GM19193 (cell line): ENCODE measurements around the gene ADRA2B.

Source experiments
- POLR2A ChIP-seq: IDR thresholded peaks from 4 replicates; pipeline ENCODE4 v1.6.1; 2011; ENCODE audit not compliant: insufficient read depth, insufficient read length; ENCODE audit errors: extremely low read depth

The ADRA2B gene

GRCh38 chr2:96097951-96098823 lies 18.2 kb downstream of the ADRA2B start:
- TF ChIP-seq POLR2A, result no peak

DNA sequence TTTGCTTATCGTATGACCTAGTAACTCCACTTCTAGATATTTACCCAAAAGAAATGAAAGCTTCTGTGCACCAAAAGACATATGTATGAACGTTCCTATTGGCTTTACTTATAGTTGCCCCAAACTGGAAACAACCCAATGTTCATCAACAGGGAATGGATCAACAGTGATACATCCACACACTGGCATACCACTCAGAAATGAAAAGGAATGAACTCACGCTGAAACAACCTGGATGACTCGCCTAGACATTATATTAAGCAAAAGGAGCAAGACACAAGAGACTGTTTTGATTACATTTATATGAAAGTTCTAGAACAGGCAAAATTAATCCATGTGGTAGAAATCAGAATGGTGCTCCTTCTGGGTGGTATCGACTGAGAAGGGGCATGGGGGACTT lies 18.9 kb downstream of the ADRA2B start:
- no peak for TF ChIP-seq POLR2A

DNA sequence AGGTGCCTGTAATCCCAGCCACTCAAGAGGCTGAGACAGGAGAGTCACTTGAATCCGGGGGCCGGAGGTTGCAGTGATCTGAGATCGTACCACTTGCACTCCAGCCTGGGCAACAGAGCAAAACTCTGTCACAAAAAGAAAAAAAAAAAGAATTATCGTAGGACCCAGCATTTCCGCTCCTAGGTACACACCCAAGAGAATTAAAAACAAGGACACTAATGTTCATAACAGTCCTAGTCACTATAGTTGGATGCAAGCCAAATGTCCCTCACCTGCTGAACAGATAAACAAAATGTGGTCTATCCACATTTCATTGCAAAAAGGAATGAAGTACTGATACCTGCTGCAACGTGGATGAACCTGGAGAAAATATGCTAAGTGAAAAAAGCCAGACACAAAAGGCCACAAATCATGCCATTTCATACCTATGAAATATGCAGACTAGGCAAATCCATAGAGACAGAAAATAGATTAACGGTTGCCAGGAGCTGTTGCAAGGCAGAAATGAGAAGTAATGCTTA lies 21.2 kb downstream of the ADRA2B start:
- no peak for TF ChIP-seq POLR2A

DNA sequence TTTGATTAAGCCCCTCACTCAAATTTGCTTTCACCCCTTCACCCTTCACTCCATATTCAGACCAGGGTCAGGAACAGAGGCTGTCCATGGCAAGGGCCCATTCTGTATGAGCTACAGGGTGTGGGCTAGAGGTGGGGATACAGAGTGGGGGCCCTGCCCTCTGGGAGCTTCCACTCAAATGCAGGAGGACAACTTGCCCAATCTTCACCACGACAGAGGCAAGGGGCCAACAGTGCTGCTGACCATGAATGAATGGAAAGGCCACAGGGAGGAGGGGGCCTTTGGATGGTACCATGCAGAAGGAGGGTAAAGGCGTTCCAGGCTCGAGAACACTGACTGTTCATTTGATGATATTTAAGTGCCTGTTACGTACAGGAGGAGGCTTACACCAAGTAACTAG lies 22.8 kb downstream of the ADRA2B start:
- no peak for TF ChIP-seq POLR2A

- no peak for TF ChIP-seq POLR2A
These were observed 23.4 kb downstream of the ADRA2B start for GRCh38 chr2:96092951-96093350.

GRCh38 chr2:96092573-96092877 lies 23.8 kb downstream of the ADRA2B start:
- no peak for TF ChIP-seq POLR2A

- TF ChIP-seq POLR2A, result no peak
These were observed 24.4 kb downstream of the ADRA2B start for GRCh38 chr2:96091711-96092572.

DNA sequence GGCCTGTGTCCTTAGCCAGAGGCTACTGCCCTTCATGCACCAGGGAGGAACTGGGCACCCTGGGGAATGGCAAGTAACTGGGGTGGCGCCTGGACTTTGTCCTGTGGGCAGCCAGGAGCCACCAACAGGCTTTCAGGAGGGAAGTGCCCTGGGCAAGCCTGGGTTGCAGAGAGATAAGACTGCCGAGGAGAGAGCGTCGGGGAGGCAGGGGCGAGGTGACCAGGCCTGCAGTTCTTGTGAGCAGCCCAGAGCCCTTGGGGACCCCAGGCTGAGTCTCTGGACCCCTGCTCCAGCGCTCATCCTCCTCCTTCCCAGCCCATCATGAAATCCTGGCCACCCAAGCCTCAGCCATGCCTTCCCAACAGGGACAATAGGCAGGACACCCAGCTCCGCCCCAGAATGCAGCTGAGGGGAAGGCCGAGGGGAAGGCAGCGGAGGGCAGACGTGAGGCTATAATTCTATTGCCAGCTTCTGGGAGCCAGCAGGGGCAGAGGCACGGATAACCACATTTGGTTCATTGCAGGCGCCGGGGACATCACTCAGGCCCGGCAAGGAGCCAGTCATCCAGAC lies 25.1 kb downstream of the ADRA2B start:
- TF ChIP-seq POLR2A, result no peak

DNA sequence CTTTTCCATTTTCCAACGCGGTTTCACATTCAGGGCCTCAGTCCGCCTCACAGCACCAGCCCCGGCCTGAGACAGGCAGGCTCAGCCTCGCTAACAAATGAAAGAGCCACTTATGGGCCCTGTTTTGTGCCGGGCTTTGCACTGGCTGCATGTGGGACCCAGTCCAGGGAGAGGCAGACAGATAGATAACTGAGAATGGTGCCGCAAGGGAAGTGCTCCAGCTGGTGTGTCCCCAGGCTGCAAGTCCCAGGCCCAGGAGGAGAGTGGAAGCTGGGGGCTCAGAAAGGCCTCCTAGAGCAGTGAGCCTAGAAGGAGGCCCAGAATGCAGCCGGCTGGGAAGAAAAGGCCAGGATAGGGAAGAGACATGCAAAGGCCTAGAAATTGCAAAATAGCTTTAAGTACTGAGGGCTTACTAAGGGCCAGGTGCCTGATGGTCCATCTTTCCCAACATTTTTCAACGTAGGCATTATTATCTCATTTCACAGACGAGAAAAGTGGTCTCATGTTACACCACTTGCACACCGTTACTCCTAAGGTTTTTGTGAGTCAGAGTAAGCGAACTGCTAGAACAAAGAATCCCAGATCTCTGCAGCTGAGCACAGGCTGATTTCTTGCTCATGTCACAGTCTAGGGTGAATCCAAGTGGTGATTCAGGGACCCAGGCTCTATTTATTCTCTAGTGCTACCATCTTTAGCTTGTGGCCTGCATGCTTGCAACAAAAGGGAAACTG lies 26.0 kb downstream of the ADRA2B start:
- TF ChIP-seq POLR2A, result no peak

GRCh38 chr2:96089356-96090195 lies 26.8 kb downstream of the ADRA2B start:
- no peak for TF ChIP-seq POLR2A

- TF ChIP-seq POLR2A, result no peak
These were observed 27.7 kb downstream of the ADRA2B start for GRCh38 chr2:96088340-96089335.

DNA sequence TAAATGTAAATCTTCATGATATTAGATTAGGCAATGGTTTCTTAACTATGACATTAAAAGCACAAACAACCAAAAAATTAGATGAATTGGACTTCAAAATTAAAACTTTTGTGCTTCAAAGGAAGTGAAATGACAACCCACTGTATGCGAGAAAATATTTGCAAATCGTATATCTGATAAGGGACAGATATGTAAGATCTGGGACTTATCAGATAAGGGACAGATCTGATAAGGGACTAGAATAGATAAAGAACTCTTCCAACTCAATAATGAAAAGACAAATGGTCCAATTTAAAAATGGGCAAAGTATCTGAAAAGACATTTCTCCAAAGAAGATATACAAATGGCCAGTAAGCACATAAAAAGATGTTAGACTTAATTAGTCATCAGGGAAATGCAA lies 29.2 kb downstream of the ADRA2B start:
- no peak for TF ChIP-seq POLR2A

DNA sequence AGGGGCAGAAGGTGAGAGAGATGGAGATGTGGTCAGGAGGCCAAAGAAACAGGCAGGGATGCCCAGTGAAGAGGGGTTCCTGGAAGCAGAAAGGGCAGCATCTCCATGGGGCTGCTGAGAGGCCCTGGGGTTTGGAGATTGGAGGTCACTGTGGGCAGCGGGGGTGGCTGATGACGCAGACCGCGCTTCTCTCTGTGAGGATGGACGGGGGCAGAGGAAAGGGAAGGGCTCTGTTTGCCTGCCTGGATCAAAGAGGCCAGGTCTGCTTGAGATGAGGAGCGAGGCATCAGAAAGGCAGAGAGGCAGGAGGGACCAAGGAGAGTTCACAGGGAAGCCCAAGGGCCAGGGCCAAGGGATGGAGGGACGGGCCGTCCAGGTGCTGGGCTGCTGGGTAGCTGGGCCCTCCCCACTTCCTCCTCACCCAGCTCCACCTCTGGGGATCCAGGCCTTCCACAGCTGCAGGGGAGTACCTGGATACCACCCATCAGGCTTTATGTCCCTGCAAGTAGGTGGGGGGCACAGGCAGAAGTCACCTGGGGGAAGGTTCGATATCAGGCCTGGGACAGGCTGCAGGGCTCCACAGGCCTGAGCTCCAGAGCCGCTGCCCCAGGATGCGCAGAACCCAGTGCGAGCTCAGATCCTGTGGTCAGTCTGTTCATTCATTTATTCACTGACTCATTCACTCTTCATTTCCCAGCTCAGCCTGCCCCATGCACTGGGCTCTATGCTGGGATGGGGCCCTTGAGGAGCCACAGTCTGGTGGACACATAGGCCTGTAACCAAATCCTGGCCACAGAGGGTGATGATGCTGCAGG lies 30.6 kb downstream of the ADRA2B start:
- TF ChIP-seq POLR2A, result no peak
